ENCODE results near the gene DCAF5. TPM values are rescaled to one million over a fixed set of nuclear protein-coding genes. Genes with fewer than 3 reads are reported as not detected.

DCAF5 gene
- total and polyA plus RNA-seq, 2 of the 8 experiments (the other 6 are each of a cell fraction or from before 2014, with no cell fraction given) = 24.3 to 31.0 TPM

- no peak overlapping the region for H3K14ac ChIP-seq (ENCODE audit: insufficient read length)
- no peak overlapping the region for H3K9ac ChIP-seq (replicated peaks in 1 of 4; ENCODE audit: extremely low read depth in 1 of 4, low read depth in 3 of 4, low read length in 3 of 4)
- H3K27me3 ChIP-seq (replicated peaks in 1 of 4; ENCODE audit: control insufficient read depth in 3 of 4, extremely low read depth in 1 of 4, insufficient read depth in 3 of 4, low read length in 3 of 4) = no peaks in the 10 kb centered on the region
- no peaks in the 10 kb centered on the region for H3K9me3 ChIP-seq (ENCODE audit: insufficient read depth in 2 of 2, low read depth in 1 of 2, low read length in 1 of 2)
- TF ChIP-seq SP1 (IDR thresholded peaks at IDR 0.05; ENCODE audit: low read depth, low read length) (no peak), KDM4A (IDR thresholded peaks at IDR 0.05; ENCODE audit: low read depth, low read length, severe bottlenecking) (no peak), TEAD4 (IDR thresholded peaks at IDR 0.05; ENCODE audit: low read depth, low read length) (no peak), BACH1 (IDR thresholded peaks at IDR 0.05; ENCODE audit: low read length) (no peak), JUN (IDR thresholded peaks at IDR 0.05; ENCODE audit: low read depth, low read length) (no peak), GABPA (IDR thresholded peaks at IDR 0.05; ENCODE audit: borderline replicate concordance, insufficient read depth, low read length) (no peak), CBX8 (IDR thresholded peaks at IDR 0.05; ENCODE audit: borderline replicate concordance, low read depth, low read length) (no peak), EZH2 (IDR thresholded peaks at IDR 0.05; ENCODE audit: low read depth, low read length, severe bottlenecking) (no peak), SUZ12 (IDR thresholded peaks at IDR 0.05; ENCODE audit: low read length) (no peak), SAP30 (IDR thresholded peaks at IDR 0.05; ENCODE audit: insufficient read depth, insufficient replicate concordance, low read length) (no peak)
- POLR2A ChIA-PET (ENCODE audit: partially characterized antibody) = interaction anchor here (0.6 to 1.3 kb wide), 5 partner anchors 23 to 239 kb away, joined by 3 to 4 read pairs (median 3); partner anchors contain the start of gene ACTN1
- no peak overlapping the region for H2BK120ac ChIP-seq (replicated peaks; ENCODE audit: low read depth, low read length)
- no peaks in the 10 kb centered on the region for H3K23me2 ChIP-seq (ENCODE audit: low read depth, low read length)
- H3K27ac ChIP-seq (ENCODE audit: low read depth, low read length) = no peak overlapping the region
- CTCF ChIA-PET (ENCODE audit: partially characterized antibody) = interaction anchor here (0.7 to 6.2 kb wide), 39 partner anchors 8 to 262 kb away, joined by 3 to 71 read pairs (median 5); no protein-coding TSS in a partner anchor
- no peak overlapping the region for H3K56ac ChIP-seq (replicated peaks; ENCODE audit: insufficient read length, low read depth, low read length)
- H3K18ac ChIP-seq (ENCODE audit: extremely low read depth, low read length) = no peak overlapping the region
- H3K4me2 ChIP-seq (ENCODE audit: insufficient read depth in 1 of 2, low read depth in 2 of 2, low read length in 2 of 2) = no peak overlapping the region
- no peaks in the 10 kb centered on the region for H4K20me1 ChIP-seq (replicated peaks in 1 of 2; ENCODE audit: control insufficient read depth in 1 of 2, insufficient read depth in 2 of 2, low read length in 2 of 2)
- no peak overlapping the region for H2BK15ac ChIP-seq (ENCODE audit: low read length)
- H4K5ac ChIP-seq (ENCODE audit: insufficient read length, low read depth, low read length) = no peak overlapping the region
- H2AFZ ChIP-seq (ENCODE audit: low read length) = no peak overlapping the region
- H3K79me2 ChIP-seq (ENCODE audit: control insufficient read depth in 1 of 2, insufficient read depth in 2 of 2, low read length in 2 of 2) = no peaks in the 10 kb centered on the region
- H3K36me3 ChIP-seq (ENCODE audit: control insufficient read depth in 2 of 4, insufficient read depth in 4 of 4, low read length in 3 of 4) = peaks cover 0 to 4% (median 2%) of the 10 kb centered on the region in 4 experiments; a peak in 3 of 8 replicates
- no peak for FAIRE-seq
- H3K79me1 ChIP-seq (ENCODE audit: low read depth, low read length) = no peaks in the 10 kb centered on the region
- H2BK12ac ChIP-seq (ENCODE audit: low read depth, low read length) = no peak overlapping the region
- H3K4me3 ChIP-seq (ENCODE audit: extremely low read depth in 1 of 4, insufficient read depth in 2 of 4, low read depth in 3 of 4, low read length in 4 of 4) = no peak overlapping the region
- H3K4ac ChIP-seq (replicated peaks; ENCODE audit: insufficient read length, low read depth, low read length) = no peak overlapping the region
- 91% methylated on average over 5 of the region's 5 CpGs; no CpG with 5 or more reads in 1 of the 2 experiments for WGBS, 2 experiments (ENCODE audit: extremely low coverage in 1 of 2, insufficient coverage in 1 of 2, insufficient read length in 1 of 2, insufficient replicate concordance in 2 of 2, low coverage in 1 of 2, low lambda C conversion rate in 2 of 2, missing lambda C conversion rate in 1 of 2)
- no peak overlapping the region for H2BK20ac ChIP-seq (ENCODE audit: low read length)
- DNase-seq (ENCODE audit: low read depth in 1 of 2, low spot score in 2 of 2) = no peak
- no peaks in the 10 kb centered on the region for H3K4me1 ChIP-seq (replicated peaks in 1 of 4; ENCODE audit: control insufficient read depth in 3 of 4, insufficient read depth in 4 of 4, low read length in 3 of 4)
- H4K91ac ChIP-seq (replicated peaks; ENCODE audit: insufficient read length, low read length) = no peak overlapping the region
- no peak overlapping the region for H2BK5ac ChIP-seq (ENCODE audit: low read depth, low read length)
- H2AK5ac ChIP-seq (ENCODE audit: low read depth, low read length) = no peak overlapping the region
- no peak overlapping the region for H4K8ac ChIP-seq (ENCODE audit: extremely low read depth, insufficient read depth, low read length)
- H3K23ac ChIP-seq (ENCODE audit: insufficient read length) = no peak overlapping the region
Measured at GRCh38 chr14:69106451-69106850, 46.5 kb downstream of the DCAF5 start.
